Aorta (tissue), 5 donors: Measurements from ENCODE around the gene NUB1. TPM values are rescaled to one million over a fixed set of nuclear protein-coding genes. Genes with fewer than 3 reads are reported as not detected.

Experiments used
- ATAC-seq: fragments of 200-7000 bp; cut with Tn5 transposase; one replicate; pipeline ENCODE4 v1.9.1; 2022; ENCODE audit warnings: moderate library complexity; ENCODE audit not compliant: low FRiP score
- DNase-seq, 2 donors: peaks; one replicate each; pipeline ENCODE4 v3.0.0-alpha.2; 2020
- H3K27ac ChIP-seq, 2 donors: one replicate each; pipeline ENCODE4 v1.5.1; 2013; ENCODE audit warnings: low read length in 2 of 2, mild to moderate bottlenecking in 2 of 2, moderate library complexity in 2 of 2, control low read depth in 1 of 2, inconsistent platforms in 1 of 2, low read depth in 1 of 2
- H3K27me3 ChIP-seq, 2 donors: one replicate each; pipeline ENCODE4 v1.6.1; 2013; ENCODE audit warnings: control low read depth in 1 of 2, low read length in 1 of 2, mild to moderate bottlenecking in 1 of 2, moderate library complexity in 1 of 2; ENCODE audit not compliant: insufficient read depth in 2 of 2, control insufficient read depth in 1 of 2
- H3K36me3 ChIP-seq, 2 donors: one replicate each; pipeline ENCODE4 v1.6.1; 2013; ENCODE audit warnings: control low read depth in 1 of 2, low read length in 1 of 2, mild to moderate bottlenecking in 1 of 2; ENCODE audit not compliant: insufficient read depth in 2 of 2, control insufficient read depth in 1 of 2
- H3K4me1 ChIP-seq, 2 donors: one replicate each; pipeline ENCODE4 v1.6.1; 2013; ENCODE audit warnings: low read length in 2 of 2, control low read depth in 1 of 2, mild to moderate bottlenecking in 1 of 2, moderate library complexity in 1 of 2; ENCODE audit not compliant: insufficient read depth in 2 of 2, control insufficient read depth in 1 of 2
- H3K4me3 ChIP-seq, 2 donors: one replicate each; pipeline ENCODE4 v1.5.1; 2013; ENCODE audit warnings: low read length in 2 of 2, control low read depth in 1 of 2, mild to moderate bottlenecking in 1 of 2
- H3K9me3 ChIP-seq: one replicate; pipeline ENCODE4 v1.6.1; 2013; ENCODE audit warnings: mild to moderate bottlenecking, low read length; ENCODE audit not compliant: control insufficient read depth
- WGBS, 2 donors: extraction: QIAGEN DNeasy Blood & Tissue Kit; methylation state at CpG; one replicate each; pipeline ENCODE4 v1.1.7; 2013; 5-methylcytosine and 5-hydroxymethylcytosine counted together
- intact Hi-C, 2 donors: fragments of 100-400 bp; cut with DNase I; formaldehyde crosslinking; loops; one replicate each; pipeline versions ENCODE4 v1.14.2 to v1.15.0; 2022
- polyA plus RNA-seq, 2 donors: library from polyadenylated mRNA; stranded (reverse); fragments of 200-250 nt; gene quantifications; one replicate each; pipeline ENCODE4 v1.2.3, GENCODE V29; 2013
- total RNA-seq, 2 donors: library from RNA; stranded (reverse); fragmentation: NEBNext Ultra II Directional; extraction: Animal tissue kit (Norgen Biotek cat#: 25700); gene quantifications; one replicate each; pipeline ENCODE4 v1.2.1, GENCODE V29; 2021
- donor health status: healthy with polysubstance abuse.
- donor health status: Bipolar disorder and iron deficiency.
- donor health status: DM: no; HTN: no; CAD: no.
- donor health status: DM: no; HTN: no; CAD: no.
- donor health status: DM: yes; HTN: yes; CAD: no.

NUB1 gene
- total and polyA plus RNA-seq, 4 donors = 34.6 to 56.6 (median 41.8) TPM

- H3K27me3 ChIP-seq = no peaks in the 10 kb centered on the region
- peaks cover 0 to 4% of the 10 kb centered on the region in 2 donors for H3K4me1 ChIP-seq
- H3K4me3 ChIP-seq = no peak overlapping the region
- H3K9me3 ChIP-seq = no peaks in the 10 kb centered on the region
- ATAC-seq (no peak), DNase-seq (no peak)
- peaks cover 0 to 5% of the 10 kb centered on the region in 2 donors for H3K36me3 ChIP-seq
- 84 to 87% methylated on average over 2 of the region's 2 CpGs for WGBS, 2 donors
- no peak overlapping the region for H3K27ac ChIP-seq
- intact Hi-C loops = no loop called here
Measured at GRCh38 chr7:151345576-151346469, 4.2 kb downstream of the NUB1 start.

- Histone ChIP-seq H3K9me3 (no peaks in the 10 kb centered on the region), H3K27me3 (no peaks in the 10 kb centered on the region), H3K4me1 (peaks cover 0 to 4% of the 10 kb centered on the region in 2 donors), H3K36me3 (peaks cover 0 to 5% of the 10 kb centered on the region in 2 donors), H3K27ac (no peak overlapping the region), H3K4me3 (no peak overlapping the region)
- ATAC-seq (no peak), DNase-seq (no peak)
- intact Hi-C loops = no loop called here
- WGBS, 2 donors = 62 to 72% methylated on average over 2 of the region's 2 CpGs
Measured at GRCh38 chr7:151346470-151346769, 4.8 kb downstream of the NUB1 start.

GRCh38 chr7:151347200-151347599, 5.6 kb downstream of the NUB1 start:
- ATAC-seq (no peak), DNase-seq (no peak)
- Histone ChIP-seq H3K36me3 (peaks cover 0 to 5% of the 10 kb centered on the region in 2 donors), H3K4me3 (no peak overlapping the region), H3K9me3 (no peaks in the 10 kb centered on the region), H3K27me3 (no peaks in the 10 kb centered on the region), H3K4me1 (peaks cover 0 to 4% of the 10 kb centered on the region in 2 donors), H3K27ac (no peak overlapping the region)
- WGBS, 2 donors = 94 to 95% methylated on average over 6 of the region's 6 CpGs
- intact Hi-C loops = no loop called here

- Histone ChIP-seq H3K9me3 (no peaks in the 10 kb centered on the region), H3K36me3 (peaks cover 0 to 7% of the 10 kb centered on the region in 2 donors), H3K4me3 (no peak overlapping the region), H3K27me3 (no peaks in the 10 kb centered on the region), H3K27ac (no peak overlapping the region), H3K4me1 (no peaks in the 10 kb centered on the region)
- ATAC-seq (no peak), DNase-seq (no peak)
- intact Hi-C loops = loop anchor here in 1 of 2 donors (2.0 kb wide), 1 partner anchor 34 kb away; no protein-coding TSS in a partner anchor
- WGBS, 2 donors = 74 to 80% methylated on average over 4 of the region's 4 CpGs
Measured at GRCh38 chr7:151348970-151349369, 7.4 kb downstream of the NUB1 start.

GRCh38 chr7:151349507-151349853, 7.9 kb downstream of the NUB1 start:
- peaks cover 0 to 7% of the 10 kb centered on the region in 2 donors for H3K36me3 ChIP-seq
- DNase-seq (no peak), ATAC-seq (no peak)
- H3K9me3 ChIP-seq = no peaks in the 10 kb centered on the region
- no peaks in the 10 kb centered on the region for H3K27me3 ChIP-seq
- WGBS, 2 donors = 77 to 80% methylated on average over 5 of the region's 5 CpGs
- intact Hi-C loops = loop anchor here in 1 of 2 donors (2.0 kb wide), 1 partner anchor 35 kb away; no protein-coding TSS in a partner anchor
- no peak overlapping the region for H3K4me3 ChIP-seq
- H3K27ac ChIP-seq = no peak overlapping the region
- no peaks in the 10 kb centered on the region for H3K4me1 ChIP-seq

- Histone ChIP-seq H3K9me3 (no peaks in the 10 kb centered on the region), H3K4me1 (no peaks in the 10 kb centered on the region), H3K4me3 (no peak overlapping the region), H3K27ac (no peak overlapping the region), H3K27me3 (no peaks in the 10 kb centered on the region), H3K36me3 (peaks cover 3 to 7% of the 10 kb centered on the region in 2 donors)
- no peak for ATAC-seq
- WGBS, 2 donors = 62 to 76% methylated on average over 8 of the region's 8 CpGs
- intact Hi-C loops = no loop called here
- no peak for DNase-seq
Measured at GRCh38 chr7:151351027-151351426, 9.4 kb downstream of the NUB1 start.

GRCh38 chr7:151351967-151352366, 10.4 kb downstream of the NUB1 start:
- ATAC-seq = no peak
- intact Hi-C loops = no loop called here

GRCh38 chr7:151352512-151352911, 10.9 kb downstream of the NUB1 start:
- Histone ChIP-seq H3K9me3 (no peaks in the 10 kb centered on the region), H3K27me3 (no peaks in the 10 kb centered on the region), H3K36me3 (peaks cover 2 to 6% of the 10 kb centered on the region in 2 donors), H3K27ac (no peak overlapping the region), H3K4me3 (no peak overlapping the region), H3K4me1 (no peaks in the 10 kb centered on the region)
- WGBS, 2 donors = 73 to 92% methylated on average over 5 of the region's 5 CpGs
- ATAC-seq (no peak), DNase-seq (no peak)
- intact Hi-C loops = no loop called here

More at GRCh38 chr7:151351967-151352366, 10.4 kb downstream of the NUB1 start:
- Histone ChIP-seq H3K36me3 (peaks cover 6 to 7% of the 10 kb centered on the region in 2 donors), H3K4me3 (no peak overlapping the region), H3K4me1 (no peaks in the 10 kb centered on the region), H3K9me3 (no peaks in the 10 kb centered on the region), H3K27ac (no peak overlapping the region), H3K27me3 (no peaks in the 10 kb centered on the region)
- WGBS, 2 donors = 84 to 88% methylated on average over 6 of the region's 6 CpGs
- DNase-seq = no peak
